ENCODE data around the gene TMEM250.

Gene TMEM250

DNA sequence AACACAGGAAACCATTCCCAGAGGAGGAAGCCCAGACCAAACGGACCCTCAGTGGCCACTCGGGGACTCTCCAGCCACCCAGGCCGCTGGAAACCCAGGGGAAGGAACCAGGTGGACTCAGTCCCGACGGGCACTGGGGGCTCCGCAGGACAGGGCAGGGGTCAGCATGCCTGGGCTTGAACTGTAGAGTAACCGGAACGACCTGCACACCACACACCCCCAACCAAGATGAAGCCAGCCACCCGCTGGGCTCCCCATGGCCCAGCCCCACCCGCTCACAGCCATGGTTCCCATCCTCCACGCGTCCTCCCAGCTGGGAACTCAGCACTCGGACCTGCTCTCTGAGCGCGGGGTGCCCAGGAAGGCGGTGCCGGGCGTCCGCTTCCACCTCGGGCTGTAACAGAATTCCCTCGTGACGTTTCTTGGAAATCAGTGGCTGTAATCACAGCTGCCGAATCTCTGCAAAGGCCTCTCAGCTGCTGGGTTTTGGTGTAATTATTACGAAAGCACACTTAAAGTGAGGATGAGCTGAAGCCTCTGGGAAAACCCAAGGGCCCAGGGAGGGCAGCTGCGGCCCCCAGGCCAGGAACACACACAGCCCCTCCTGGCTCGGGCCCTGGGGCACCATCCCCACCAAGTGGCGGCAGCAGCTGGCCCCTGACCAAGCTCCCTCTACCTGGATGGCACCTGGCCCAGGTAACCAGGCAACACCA is 37.4 kb downstream of the TMEM250 start:
- Histone ChIP-seq H2AFZ (ENCODE audit: low read length) (no peak overlapping the region), H3K27me3 (ENCODE audit: insufficient read depth, low read length) (peaks cover 6% of the 10 kb centered on the region; the same call in 1 of the 2 replicates), H3K9me2 (ENCODE audit: low read depth, low read length) (no peaks in the 10 kb centered on the region), H3K4me1 (ENCODE audit: insufficient read depth, low read length, severe bottlenecking) (no peaks in the 10 kb centered on the region), H3K27ac (ENCODE audit: low read depth, low read length, poor library complexity, severe bottlenecking) (no peak overlapping the region), H3K79me2 (ENCODE audit: insufficient read depth, low read length) (no peaks in the 10 kb centered on the region), H3K4me2 (ENCODE audit: low read length) (no peak overlapping the region), H3K36me3 (ENCODE audit: insufficient read depth, low read length) (no peaks in the 10 kb centered on the region), H3K9ac (ENCODE audit: low read length) (no peak overlapping the region), H3F3A (ENCODE audit: insufficient read depth, low read length) (no peaks in the 10 kb centered on the region), H3K9me3 (ENCODE audit: low read length) (no peaks in the 10 kb centered on the region), H3K4me3 (ENCODE audit: low read depth, low read length, poor library complexity, severe bottlenecking) (no peak overlapping the region), H4K20me1 (ENCODE audit: insufficient read depth, low read length) (no peaks in the 10 kb centered on the region)
- no peak for TF ChIP-seq EZH2 (IDR thresholded peaks at IDR 0.05; ENCODE audit: borderline replicate concordance, low read length)
- TF ChIP-seq, protein P1, sequence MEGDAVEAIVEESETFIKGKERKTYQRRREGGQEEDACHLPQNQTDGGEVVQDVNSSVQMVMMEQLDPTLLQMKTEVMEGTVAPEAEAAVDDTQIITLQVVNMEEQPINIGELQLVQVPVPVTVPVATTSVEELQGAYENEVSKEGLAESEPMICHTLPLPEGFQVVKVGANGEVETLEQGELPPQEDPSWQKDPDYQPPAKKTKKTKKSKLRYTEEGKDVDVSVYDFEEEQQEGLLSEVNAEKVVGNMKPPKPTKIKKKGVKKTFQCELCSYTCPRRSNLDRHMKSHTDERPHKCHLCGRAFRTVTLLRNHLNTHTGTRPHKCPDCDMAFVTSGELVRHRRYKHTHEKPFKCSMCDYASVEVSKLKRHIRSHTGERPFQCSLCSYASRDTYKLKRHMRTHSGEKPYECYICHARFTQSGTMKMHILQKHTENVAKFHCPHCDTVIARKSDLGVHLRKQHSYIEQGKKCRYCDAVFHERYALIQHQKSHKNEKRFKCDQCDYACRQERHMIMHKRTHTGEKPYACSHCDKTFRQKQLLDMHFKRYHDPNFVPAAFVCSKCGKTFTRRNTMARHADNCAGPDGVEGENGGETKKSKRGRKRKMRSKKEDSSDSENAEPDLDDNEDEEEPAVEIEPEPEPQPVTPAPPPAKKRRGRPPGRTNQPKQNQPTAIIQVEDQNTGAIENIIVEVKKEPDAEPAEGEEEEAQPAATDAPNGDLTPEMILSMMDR (IDR thresholded peaks at IDR 0.05; ENCODE audit: low read length) = no peak

DNA sequence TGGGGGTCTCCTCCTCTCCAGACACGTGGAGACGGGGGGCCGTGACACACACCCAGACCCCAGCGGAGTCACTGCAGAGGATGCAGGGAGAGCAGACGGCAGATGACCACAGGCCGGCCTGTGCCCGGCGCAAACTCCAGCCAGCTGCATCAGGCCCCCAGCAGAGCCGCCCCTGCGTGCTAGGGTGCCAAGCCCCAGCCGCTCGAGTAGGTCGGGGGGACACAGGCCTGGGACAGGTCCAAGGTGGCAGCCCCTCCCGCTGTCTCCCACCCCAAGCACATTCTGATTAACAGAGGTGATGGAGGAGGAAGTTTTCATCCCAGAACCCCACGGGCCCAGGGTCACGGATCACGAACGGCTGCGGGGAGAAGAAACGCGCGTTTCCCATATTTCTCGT is 38.0 kb downstream of the TMEM250 start:
- Histone ChIP-seq H3K4me1 (ENCODE audit: insufficient read depth, low read length, severe bottlenecking) (no peaks in the 10 kb centered on the region), H3K4me2 (ENCODE audit: low read length) (no peak overlapping the region), H3K9me3 (ENCODE audit: low read length) (no peaks in the 10 kb centered on the region), H3K9ac (ENCODE audit: low read length) (no peak overlapping the region), H3F3A (ENCODE audit: insufficient read depth, low read length) (no peaks in the 10 kb centered on the region), H3K27me3 (ENCODE audit: insufficient read depth, low read length) (peaks cover 6% of the 10 kb centered on the region; the same call in 1 of the 2 replicates), H3K36me3 (ENCODE audit: insufficient read depth, low read length) (no peaks in the 10 kb centered on the region), H4K20me1 (ENCODE audit: insufficient read depth, low read length) (no peaks in the 10 kb centered on the region), H3K27ac (ENCODE audit: low read depth, low read length, poor library complexity, severe bottlenecking) (no peak overlapping the region), H3K79me2 (ENCODE audit: insufficient read depth, low read length) (no peaks in the 10 kb centered on the region), H3K9me2 (ENCODE audit: low read depth, low read length) (no peaks in the 10 kb centered on the region), H3K4me3 (ENCODE audit: low read depth, low read length, poor library complexity, severe bottlenecking) (no peak overlapping the region), H2AFZ (ENCODE audit: low read length) (no peak overlapping the region)
- TF ChIP-seq EZH2 (IDR thresholded peaks at IDR 0.05; ENCODE audit: borderline replicate concordance, low read length) = no peak
- TF ChIP-seq, protein P1 (IDR thresholded peaks at IDR 0.05; ENCODE audit: low read length) = no peak

DNA sequence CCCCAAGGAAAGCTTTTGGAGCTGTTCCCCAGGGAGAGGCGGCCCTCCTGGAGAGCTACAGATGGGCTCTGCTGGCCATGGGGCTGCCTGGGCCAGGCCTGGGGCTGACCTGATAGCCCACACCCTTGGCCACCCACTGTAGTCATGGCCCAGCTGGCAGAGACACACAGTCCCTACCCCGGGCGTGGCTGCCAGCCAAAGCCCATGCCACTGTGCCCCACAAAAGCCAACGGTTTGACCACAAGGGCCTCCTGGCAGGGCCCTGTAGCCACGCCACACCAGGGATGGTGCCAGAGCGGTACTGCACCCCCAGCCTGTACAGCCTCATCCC is 38.8 kb downstream of the TMEM250 start:
- Histone ChIP-seq H2AFZ (ENCODE audit: low read length) (no peak overlapping the region), H3K27me3 (ENCODE audit: insufficient read depth, low read length) (peaks cover 6% of the 10 kb centered on the region; the same call in 1 of the 2 replicates), H4K20me1 (ENCODE audit: insufficient read depth, low read length) (no peaks in the 10 kb centered on the region), H3K4me1 (ENCODE audit: insufficient read depth, low read length, severe bottlenecking) (no peaks in the 10 kb centered on the region), H3K79me2 (ENCODE audit: insufficient read depth, low read length) (no peaks in the 10 kb centered on the region), H3K4me2 (ENCODE audit: low read length) (no peak overlapping the region), H3K4me3 (ENCODE audit: low read depth, low read length, poor library complexity, severe bottlenecking) (no peak overlapping the region), H3K27ac (ENCODE audit: low read depth, low read length, poor library complexity, severe bottlenecking) (no peak overlapping the region), H3K9ac (ENCODE audit: low read length) (no peak overlapping the region), H3F3A (ENCODE audit: insufficient read depth, low read length) (no peaks in the 10 kb centered on the region), H3K36me3 (ENCODE audit: insufficient read depth, low read length) (no peaks in the 10 kb centered on the region), H3K9me3 (ENCODE audit: low read length) (no peaks in the 10 kb centered on the region), H3K9me2 (ENCODE audit: low read depth, low read length) (no peaks in the 10 kb centered on the region)
- TF ChIP-seq EZH2 (IDR thresholded peaks at IDR 0.05; ENCODE audit: borderline replicate concordance, low read length) = no peak
- TF ChIP-seq, protein P1 (IDR thresholded peaks at IDR 0.05; ENCODE audit: low read length) = no peak

Measured in OCI-LY1 (cell line).